GM12873 (cell line): ENCODE data around the gene CCND1.

Experiments used
- CTCF ChIP-seq: IDR thresholded peaks from 2 replicates; pipeline ENCODE4 v1.5.1; 2012; ENCODE audit warnings: low read depth, mild to moderate bottlenecking, moderate library complexity, low read length, control low read depth; ENCODE audit not compliant: insufficient read depth; ENCODE audit errors: missing control alignments

Gene CCND1

GRCh38 chr11:69656536-69657455 lies 15.8 kb downstream of the CCND1 start:
- no peak for TF ChIP-seq CTCF

DNA sequence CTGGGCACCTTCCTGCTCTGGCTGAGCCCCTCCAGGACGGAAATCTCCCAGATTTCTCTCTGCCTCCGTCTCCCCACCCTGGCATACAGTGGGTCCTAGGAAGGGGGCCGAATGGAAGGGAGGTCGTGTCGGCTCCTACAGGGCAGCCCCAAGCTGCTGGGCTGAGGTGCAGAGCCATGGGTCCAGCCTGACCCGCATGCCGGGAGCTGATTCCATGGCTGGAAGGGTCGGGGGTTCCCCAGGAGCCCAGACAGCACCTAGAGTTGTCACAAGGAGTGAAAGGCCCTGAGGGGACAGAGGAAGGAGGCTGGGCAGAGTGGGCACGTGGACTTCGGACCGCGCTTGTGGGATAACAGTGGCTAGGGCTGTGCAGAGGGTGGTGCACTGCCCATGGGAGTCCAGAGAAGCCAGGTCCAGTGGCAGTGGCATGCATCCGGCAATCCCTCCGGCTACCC lies 16.5 kb downstream of the CCND1 start:
- TF ChIP-seq CTCF: no peak

GRCh38 chr11:69657911-69658625 lies 17.1 kb downstream of the CCND1 start:
- TF ChIP-seq CTCF: no peak

- no peak for TF ChIP-seq CTCF
Measured at GRCh38 chr11:69658626-69659450, 17.9 kb downstream of the CCND1 start.

GRCh38 chr11:69659591-69659990 lies 18.6 kb downstream of the CCND1 start:
- no peak for TF ChIP-seq CTCF

- no peak for TF ChIP-seq CTCF
Measured at GRCh38 chr11:69660001-69660500, 19.1 kb downstream of the CCND1 start.
